ENCODE data around the gene SLMAP.
"Not testable (repeated sequence)": the region's sequence is repeated elsewhere in the genome, so short reads cannot be mapped to it uniquely, and the experiment has no call there.

The SLMAP gene

GRCh38 chr3:57826952-57827723 lies 71.0 kb downstream of the SLMAP start:
- DNase-seq (ENCODE audit: low spot score), result no peak

GRCh38 chr3:57827757-57828156 lies 71.6 kb downstream of the SLMAP start:
- DNase-seq (ENCODE audit: low spot score), result no peak

GRCh38 chr3:57832486-57832885 lies 76.4 kb downstream of the SLMAP start:
- no peak for DNase-seq (ENCODE audit: low spot score)

GRCh38 chr3:57832900-57833313 lies 76.8 kb downstream of the SLMAP start:
- DNase-seq (ENCODE audit: low spot score), result no peak

- no peak for DNase-seq (ENCODE audit: low spot score)
These were observed 77.7 kb downstream of the SLMAP start for GRCh38 chr3:57833763-57834162.

GRCh38 chr3:57837686-57838085 lies 81.6 kb downstream of the SLMAP start:
- DNase-seq (ENCODE audit: low spot score), result no peak

- no peak for DNase-seq (ENCODE audit: low spot score)
These were observed 82.5 kb downstream of the SLMAP start for GRCh38 chr3:57838627-57839026.

GRCh38 chr3:57840473-57840872 lies 84.4 kb downstream of the SLMAP start:
- DNase-seq (ENCODE audit: low spot score), result no peak

- no peak for DNase-seq (ENCODE audit: low spot score)
These were observed 85.7 kb downstream of the SLMAP start for GRCh38 chr3:57841818-57842217.

GRCh38 chr3:57848177-57848738 lies 92.1 kb downstream of the SLMAP start:
- no peak for DNase-seq (ENCODE audit: low spot score)

GRCh38 chr3:57851304-57851703 lies 95.2 kb downstream of the SLMAP start:
- DNase-seq (ENCODE audit: low spot score), result no peak

GRCh38 chr3:57852896-57853295 lies 96.8 kb downstream of the SLMAP start:
- no peak for DNase-seq (ENCODE audit: low spot score)

- DNase-seq (ENCODE audit: low spot score), result no peak
These were observed 99.2 kb downstream of the SLMAP start for GRCh38 chr3:57855281-57855680.

- no peak for DNase-seq (ENCODE audit: low spot score)
These were observed 99.8 kb downstream of the SLMAP start for GRCh38 chr3:57855943-57856342.

- no peak for DNase-seq (ENCODE audit: low spot score)
These were observed 100.6 kb downstream of the SLMAP start for GRCh38 chr3:57856675-57857074.

- no peak for DNase-seq (ENCODE audit: low spot score)
These were observed 106.8 kb downstream of the SLMAP start for GRCh38 chr3:57862894-57863293.

GRCh38 chr3:57863380-57863779 lies 107.3 kb downstream of the SLMAP start:
- DNase-seq (ENCODE audit: low spot score), result no peak

GRCh38 chr3:57864853-57865252 lies 108.7 kb downstream of the SLMAP start:
- DNase-seq (ENCODE audit: low spot score), result no peak

GRCh38 chr3:57869110-57869509 lies 113.0 kb downstream of the SLMAP start:
- DNase-seq (ENCODE audit: low spot score), result not testable (repeated sequence)

- DNase-seq (ENCODE audit: low spot score), result no peak
These were observed 116.5 kb downstream of the SLMAP start for GRCh38 chr3:57872606-57873005.

GRCh38 chr3:57876632-57877031 lies 120.5 kb downstream of the SLMAP start:
- DNase-seq (ENCODE audit: low spot score), result no peak

- no peak for DNase-seq (ENCODE audit: low spot score)
These were observed 121.0 kb downstream of the SLMAP start for GRCh38 chr3:57877116-57877515.

GRCh38 chr3:57884436-57884835 lies 128.3 kb downstream of the SLMAP start:
- DNase-seq (ENCODE audit: low spot score), result not testable (repeated sequence)

GRCh38 chr3:57889807-57890206 lies 133.7 kb downstream of the SLMAP start:
- no peak for DNase-seq (ENCODE audit: low spot score)

Measured in CD4-positive, alpha-beta T cell treated with Interleukin-6 at 100 ng/mL for 8 hours (primary cell).